DMS79 treated with DMSO at 0.1 percent for 48 hours (cell line): ENCODE data around the gene KRT12.
"Not testable (repeated sequence)": the region's sequence is repeated elsewhere in the genome, so short reads cannot be mapped to it uniquely, and the experiment has no call there.

Experiments
- DNase-seq: peaks from one replicate; lab custom pipeline; 2025; lab: John Stamatoyannopoulos, UW

Gene KRT12

DNA sequence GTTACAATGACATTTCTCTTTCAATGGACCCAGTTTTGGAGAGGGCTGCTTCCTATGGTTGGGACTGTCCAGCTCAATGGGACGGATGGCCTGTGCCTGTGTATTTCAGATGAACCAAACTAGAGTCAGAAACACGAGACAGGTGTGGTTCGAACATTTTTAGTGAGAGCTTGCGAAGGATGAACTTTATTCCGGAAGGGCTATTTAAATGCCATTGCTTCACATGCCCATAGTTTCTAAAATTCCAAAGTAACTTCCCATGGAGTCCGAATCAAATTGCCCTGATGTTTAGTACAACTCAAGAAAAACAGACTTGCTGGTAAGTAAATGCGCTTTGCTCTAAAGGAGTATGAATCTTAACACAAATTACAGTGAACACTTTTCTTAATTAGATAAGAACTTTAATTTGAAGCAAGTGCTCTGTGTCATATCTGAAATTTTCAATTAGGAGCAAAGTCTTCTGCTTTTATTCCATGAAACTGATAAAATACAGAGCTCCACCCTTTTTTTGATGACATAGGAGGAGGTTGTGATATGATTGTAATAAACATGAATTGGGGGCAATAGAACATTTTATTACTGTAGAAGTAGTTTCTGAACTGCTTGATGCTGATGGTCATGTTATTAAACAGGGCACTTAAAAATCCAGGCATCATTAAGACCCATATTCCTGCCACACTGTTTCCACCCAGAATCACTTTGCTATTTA is 16.8 kb upstream of the KRT12 start:
- DNase-seq: no peak

DNA sequence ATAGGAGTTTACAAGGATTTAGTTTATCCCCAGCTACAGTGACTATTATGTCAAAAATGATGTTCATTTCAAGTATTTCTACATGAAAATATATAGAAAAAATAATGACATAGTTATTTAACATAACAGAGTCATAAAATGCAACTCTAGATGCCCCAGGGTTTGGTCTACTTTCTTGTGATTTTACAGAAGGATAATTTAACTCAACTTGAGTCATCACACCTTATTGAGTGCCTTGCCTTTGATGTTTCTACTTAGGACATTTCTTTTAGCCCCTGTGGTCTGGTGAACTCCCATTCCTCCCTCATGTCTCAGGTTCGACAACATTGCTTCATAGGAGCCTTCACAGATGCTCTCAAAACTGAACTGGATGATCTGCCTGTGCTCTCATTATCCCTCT is 16.0 kb upstream of the KRT12 start:
- no peak for DNase-seq

DNA sequence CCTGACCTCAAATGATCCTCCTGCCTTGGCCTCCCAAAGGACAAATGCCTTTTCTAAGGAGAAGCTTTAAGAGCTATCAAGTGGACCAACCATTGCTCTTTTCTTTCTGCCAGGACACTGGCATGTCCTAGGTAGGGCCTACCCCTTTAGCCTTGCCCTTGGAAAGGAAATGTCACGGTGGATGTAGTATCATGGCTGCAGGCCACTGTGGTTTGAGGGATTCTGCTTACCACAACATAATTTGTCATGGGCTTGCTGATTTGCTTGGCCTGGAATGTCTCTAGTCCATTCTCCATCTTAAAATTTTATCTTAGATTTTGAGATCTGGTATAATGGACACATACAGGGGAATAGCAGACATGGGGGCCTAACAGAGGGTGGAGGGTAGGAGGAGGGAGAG is 12.0 kb upstream of the KRT12 start:
- no peak for DNase-seq

DNA sequence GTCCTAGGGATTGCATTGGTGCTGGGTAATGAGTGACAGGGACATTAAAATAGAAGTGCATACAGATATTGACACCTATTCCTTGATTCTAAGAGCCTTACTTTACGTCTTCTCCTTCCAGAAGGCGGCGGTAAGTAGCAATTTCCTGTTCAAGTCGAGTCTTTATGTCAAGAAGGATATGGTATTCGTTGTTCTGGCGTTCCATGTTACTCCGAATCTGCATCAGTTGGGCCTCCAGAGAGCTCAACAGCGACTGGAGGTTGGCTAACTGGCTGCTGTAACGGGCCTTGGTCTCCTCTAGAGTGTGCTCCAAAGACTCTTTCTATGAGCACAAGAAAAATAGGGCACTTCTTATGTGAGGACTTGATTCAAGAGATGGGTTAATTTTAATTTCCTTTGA is 11.0 kb upstream of the KRT12 start:
- DNase-seq: no peak

DNA sequence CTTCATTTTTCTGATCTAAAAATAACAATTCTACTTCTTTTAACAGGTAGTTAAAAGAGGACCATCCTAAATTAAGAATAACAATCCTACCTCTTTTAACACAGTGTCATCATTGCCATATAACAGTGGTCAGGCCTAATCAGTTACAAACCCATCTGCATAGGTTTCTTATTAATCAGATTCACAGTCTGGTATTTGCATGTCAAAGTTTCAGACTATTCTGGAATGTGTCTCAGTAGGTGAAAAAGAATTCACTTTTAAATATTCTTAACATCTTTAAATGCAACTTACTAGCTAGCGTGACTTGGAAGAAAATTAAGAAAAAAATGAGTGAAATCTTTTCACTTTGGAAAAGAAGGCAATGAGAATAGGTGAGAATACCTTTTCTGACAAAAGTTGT is 6.8 kb upstream of the KRT12 start:
- DNase-seq: no peak

DNA sequence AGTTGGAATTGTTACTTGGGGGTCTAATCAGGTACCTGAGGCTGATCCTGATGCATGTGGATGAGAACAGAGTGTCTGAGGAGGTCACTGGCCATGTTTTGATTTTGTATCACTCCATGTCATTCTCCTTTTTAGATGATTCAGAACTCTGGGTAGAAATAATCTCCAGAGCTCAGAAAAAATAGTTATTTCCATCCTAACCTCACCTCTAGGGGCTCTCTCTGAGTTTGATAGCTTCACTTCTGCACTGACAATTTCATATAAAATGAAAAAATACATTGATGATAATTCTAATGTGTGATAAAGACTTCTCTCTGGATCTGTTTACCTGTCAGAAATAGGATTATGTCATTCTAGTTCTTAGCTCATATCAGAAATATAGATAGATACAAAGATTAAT is 6.2 kb upstream of the KRT12 start:
- no peak for DNase-seq

DNA sequence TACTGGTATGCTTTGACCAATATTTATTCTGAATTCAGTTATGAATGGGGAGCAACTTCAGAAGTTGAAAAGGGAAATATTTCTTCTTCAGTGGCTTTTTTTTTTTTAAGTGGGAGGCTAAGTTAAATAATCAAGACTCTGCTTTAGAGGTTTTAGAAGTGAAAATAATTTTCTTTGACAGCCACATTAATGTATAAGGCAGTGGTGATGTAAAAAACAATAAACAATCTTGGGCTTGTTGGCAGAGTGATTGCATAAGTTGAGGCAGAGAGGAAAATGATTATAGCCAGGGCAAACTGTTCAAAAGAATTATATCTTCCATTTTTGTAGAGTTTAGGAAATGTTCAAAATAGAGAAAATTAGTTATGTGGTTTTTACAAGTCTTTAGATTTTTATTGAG is 5.4 kb upstream of the KRT12 start:
- DNase-seq: no peak

DNA sequence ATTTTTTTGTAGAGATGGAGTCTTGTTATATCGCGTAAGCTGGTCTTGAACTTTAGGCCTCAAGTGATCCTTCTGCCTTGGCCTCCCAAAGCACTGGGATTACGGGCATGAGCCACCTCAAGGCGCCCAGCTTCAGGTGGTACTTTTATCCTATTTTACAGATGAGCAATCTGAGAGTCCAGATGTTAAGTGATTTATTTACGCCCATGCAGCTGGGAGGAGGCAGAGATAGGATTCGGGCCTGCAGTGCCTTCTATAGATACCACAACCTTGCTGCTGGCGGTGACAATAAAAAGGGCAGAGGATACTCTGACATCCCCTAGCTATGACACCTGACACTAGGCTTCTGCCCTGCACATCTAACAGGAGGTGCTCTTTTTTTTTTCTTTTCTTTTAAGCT is 4.3 kb upstream of the KRT12 start:
- no peak for DNase-seq

DNA sequence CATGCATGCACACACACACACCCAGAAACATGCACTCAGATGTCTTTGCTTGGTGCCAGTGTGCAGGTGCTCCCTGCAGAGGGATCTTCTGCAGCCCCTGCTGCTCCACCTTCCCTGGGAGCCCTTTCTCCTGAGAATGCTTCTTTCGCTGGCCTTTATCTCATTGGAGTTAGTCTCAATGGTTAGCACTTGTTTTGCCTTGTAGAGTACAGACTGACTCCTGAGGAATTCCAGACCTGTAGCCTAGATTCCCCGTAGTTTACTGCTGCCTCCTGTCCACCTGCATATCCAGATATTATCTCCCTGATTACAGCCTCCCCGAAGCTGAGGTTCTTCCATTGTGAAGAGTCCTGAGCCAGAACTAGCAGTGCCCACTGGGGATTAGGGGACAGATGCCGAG is 3.1 kb upstream of the KRT12 start:
- DNase-seq: no peak

DNA sequence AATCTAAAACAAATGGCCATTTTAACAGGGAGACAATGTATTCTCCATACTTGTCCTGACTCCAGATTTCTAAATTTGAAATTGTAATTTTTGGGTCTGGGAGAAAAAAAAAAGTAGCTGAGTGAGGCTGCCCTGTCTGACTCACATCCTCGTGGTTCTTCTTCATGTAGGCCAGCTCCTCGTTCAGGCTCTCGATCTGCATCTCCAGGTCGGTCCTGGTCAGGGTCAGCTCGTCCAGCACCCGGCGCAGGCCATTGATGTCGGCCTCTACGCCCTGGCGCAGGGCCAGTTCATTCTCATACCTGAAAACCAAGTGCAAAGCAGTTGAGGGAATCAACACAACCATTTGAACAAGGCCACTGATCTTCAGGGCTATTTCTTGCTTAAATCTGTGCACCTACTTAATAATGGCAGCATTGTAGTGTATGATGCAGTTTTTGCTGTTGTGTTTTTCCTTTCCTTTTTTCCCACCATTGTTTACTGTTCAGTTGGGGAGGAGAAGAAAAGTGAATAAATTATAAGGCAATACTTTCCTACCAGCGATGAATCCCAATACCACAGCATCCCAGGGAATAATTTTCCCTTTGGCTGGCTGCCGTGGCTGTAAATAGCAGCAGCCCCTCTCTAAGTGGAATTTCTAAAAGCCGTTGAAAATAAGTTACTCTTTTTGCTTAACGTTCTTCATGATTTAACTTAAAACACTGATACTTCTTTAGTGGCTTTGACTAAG is 2.2 kb downstream of the KRT12 start:
- DNase-seq: no peak

DNA sequence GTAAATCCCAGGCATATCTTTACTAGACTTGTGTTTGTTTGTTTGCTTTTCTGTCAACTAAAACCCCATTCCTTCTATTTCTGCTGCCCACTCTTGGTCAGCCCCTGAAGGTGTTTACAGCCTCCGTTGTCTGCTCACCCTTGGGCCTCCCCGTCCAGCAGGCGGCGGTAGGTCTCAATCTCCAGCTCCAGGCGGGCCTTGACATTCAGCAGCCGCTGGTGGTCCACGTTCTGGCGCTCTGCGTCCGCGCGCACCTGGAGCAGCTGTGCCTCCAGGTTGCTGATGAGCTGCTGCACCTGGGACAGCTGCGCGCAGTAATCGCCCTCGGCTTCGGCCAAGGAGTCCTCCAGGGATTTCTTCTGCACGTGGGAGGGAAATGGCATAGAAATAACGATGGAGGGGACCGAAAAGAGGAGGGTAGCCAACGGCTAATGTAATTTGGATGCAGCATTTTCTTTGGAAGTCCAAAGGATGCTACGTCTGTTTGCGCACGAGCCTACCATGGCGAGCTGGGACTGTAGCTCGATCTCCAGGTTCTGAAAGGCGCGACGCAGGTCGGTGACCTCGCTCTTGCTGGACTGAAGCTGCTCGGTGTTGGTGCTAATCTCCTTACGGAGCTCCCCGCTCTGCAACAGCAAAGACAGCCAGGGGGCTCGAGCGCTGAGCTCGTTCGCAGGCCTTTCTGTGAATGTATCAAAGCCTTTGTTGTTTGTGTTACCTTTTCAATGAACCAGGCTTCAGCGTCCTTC is 3.9 kb downstream of the KRT12 start:
- DNase-seq: no peak

DNA sequence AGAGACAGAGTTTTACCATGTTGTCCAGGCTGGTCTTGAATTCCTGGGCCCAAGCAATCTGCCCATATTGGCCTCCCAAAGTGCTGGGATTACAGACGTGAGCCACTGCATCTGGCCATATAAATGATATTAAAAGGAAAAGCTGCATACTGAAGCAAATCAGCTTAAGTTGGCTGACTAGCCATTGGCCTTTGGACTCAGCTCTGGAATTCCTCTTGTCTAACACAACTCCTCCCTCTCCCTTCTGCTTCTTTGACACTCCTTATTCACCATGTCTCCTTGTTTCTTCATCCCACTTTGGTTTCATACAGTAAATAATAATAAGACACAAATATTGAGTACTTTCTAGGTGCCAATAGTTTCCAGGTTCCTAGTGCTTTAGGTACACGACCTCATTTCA is 7.5 kb downstream of the KRT12 start:
- DNase-seq: no peak

DNA sequence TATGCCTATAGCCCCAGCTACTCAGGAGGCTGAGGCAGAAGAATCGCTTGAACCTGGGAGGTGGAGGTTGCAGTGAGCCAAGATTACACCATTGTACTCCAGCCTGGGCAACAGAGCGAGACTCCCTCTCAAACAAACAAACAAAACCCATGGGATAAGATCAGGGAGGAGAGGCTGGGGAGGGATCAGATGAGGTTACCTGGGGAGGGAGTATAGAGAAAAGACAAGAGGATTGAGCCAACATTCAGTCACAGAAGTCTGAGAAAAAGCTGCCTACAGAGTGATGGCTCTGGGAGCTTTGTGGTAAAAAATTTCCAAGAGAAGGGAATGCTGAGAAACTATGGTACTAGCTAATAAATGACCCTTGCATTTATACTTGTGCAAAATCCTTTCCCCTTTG is 8.4 kb downstream of the KRT12 start:
- DNase-seq: not testable (repeated sequence)

DNA sequence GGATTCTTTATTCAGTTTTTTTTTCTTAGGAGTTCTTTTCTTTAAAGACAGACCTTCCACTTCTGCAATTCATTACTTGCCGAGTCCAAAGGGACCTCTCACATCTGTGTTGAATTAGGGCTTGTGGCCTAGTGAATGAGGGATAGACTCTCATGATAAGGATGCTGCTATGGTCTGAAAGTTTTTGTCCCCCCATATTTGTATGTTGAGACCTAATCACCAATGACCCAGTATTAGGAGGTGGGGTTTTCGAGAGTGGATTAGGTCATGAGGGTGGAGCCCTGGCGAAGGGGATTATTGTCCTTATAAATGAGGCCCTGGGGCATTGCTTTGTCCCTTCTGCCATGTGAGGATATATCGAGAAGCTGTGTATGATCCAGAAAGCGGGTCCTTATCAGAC is 9.5 kb downstream of the KRT12 start:
- DNase-seq: no peak

DNA sequence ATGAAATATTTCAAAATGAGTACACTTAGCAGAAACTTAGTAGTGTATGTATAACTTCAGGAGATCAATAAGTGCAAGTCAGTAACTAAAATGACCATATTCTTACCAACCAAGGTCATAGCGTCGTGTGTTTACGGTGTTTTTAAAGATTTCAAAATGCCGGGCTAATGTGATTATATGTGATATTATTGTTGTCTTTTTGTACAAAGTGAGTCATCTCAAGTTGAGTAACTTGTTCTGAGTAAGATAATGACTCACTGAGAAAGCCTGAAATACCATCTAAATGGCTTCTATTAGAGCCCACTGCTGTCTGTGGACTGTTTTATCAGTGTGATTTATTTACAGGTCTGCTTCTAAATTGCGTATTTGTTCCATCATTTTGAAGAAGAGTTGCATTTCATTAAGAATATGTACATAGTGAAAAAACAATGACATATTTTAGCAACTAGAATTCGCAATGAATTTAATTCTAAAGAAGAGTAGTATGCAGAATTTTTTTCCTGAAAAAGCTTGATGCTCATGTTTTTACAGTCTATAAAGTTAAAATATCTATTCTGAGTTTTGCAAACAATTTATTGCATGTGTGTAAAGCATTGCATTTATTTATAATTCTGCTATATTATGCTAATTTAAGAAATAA is 12.7 kb downstream of the KRT12 start:
- no peak for DNase-seq

DNA sequence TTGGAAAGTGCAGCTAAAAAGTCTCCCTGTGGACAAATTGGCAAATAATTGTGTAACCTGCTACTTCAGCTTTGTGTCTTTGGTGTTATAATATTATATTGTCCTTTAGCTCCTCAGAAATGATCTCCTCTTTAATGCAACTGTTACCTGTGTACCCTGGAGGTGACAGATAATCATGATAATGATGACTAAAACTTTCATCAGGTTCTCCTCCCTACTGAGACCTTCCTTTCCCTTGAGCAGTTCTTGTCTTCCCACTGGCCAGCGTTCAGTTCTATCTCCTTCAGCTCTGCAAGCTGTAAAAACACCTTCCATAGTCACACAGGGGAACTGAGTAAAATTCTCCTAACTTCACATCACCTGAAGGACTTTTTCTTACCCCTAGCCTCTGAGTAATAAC is 14.7 kb downstream of the KRT12 start:
- no peak for DNase-seq

DNA sequence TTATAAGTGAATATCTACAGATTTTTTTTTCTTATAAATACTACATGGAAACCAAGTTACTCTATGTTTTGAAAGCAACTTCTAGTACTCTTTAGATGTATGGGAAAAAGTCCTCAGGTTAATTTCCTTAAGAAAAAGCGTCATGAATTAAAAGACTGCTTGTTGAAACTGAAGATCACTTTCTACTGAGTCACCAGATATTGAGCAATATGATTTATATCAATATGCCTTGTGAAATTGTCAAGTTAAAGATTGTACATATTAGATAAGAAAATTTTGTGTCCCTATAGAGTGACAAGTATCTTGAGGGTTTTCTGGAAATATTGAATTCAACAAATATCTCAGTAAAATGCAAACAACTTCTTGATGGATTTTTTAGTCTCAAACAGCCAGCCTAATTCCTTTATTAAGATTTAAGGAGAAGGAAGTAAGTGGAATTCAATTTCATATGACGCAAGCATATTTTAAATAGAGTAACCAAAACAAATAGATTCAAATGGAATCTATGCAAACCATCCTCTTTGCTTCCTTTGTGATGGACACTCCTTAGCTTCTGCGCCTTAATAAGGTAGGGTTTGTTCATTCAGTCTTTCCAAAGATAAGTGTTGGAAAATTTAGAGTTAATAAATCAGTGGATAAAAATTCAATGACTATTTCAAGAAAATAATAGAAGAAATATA is 16.6 kb downstream of the KRT12 start:
- DNase-seq: no peak

DNA sequence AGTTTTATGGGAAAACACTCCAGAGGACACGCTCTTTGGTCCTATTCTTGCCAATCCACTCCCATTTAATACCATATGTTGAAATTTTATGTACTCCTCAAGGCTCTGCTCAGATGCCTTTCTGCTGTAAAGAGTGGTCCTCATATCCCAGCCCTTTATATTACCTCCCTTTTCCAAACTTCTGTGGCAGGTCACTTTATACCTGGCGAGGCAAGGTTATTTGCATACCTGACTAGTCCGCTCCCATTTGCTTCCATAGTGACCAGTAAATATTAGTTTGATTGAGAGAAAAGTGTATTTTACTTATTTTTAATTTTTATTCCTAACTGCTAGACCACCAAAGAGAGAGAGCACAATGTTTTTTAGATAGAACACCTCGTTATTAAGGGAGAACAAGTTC is 17.3 kb downstream of the KRT12 start:
- DNase-seq: peak; percentile 59

DNA sequence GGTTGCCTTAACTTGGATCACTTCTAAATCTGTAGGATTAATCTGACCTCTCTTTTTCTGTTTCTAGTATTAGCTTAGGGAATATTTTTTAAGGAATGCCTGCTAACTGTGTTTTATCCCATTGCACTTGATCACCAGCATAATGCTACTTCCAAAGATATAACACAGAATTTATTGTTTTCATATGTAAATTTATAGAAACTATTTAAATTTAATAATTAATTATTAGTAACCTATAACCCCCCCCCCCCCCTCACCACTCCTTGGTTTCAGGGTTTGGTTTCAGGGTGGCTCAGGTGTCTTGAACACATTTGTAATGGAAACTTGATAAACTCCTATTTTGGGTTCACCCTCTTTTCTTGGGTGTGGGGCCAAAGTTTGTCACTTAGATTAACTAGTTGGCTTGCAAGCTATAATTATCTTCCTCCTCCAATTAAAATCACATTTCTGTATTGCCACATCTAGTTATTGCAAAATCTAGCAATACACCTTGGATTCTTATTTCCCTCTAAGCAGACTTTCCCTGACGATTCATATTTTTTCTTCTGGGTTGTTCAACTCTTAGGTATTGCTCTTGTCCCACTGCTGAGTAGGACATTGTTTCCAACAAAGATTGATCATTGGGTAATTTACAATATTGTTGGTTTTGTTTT is 18.3 kb downstream of the KRT12 start:
- DNase-seq: no peak

DNA sequence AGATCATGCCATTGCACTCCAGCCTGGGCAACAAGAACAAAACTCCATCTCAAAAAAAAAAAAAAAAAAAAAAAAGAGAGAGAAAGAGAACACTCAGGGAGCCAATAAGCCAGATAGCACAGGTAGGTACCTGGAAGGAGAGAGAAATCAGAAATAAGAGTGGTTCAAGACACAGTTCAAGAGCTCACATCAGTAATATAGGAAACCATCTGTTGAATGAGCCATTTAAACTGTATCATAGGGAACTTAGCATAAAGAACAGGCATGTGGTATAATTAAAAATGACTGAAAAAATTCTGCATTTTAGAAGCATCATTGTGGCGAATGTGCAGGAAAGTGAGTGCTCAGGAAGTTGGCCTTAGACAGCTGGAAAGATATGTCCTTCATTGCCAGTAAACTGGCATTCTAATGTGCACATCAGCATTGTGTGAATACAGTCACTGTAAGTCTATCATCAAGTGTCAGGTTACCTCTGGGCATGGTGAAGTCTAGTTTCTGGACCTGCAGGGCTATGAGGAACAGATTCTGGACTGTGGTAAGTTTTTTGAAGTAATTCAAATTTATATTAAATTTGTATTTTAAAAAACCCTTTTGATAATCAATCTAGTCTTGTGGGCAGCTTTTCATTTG is 20.4 kb downstream of the KRT12 start:
- no peak for DNase-seq

DNA sequence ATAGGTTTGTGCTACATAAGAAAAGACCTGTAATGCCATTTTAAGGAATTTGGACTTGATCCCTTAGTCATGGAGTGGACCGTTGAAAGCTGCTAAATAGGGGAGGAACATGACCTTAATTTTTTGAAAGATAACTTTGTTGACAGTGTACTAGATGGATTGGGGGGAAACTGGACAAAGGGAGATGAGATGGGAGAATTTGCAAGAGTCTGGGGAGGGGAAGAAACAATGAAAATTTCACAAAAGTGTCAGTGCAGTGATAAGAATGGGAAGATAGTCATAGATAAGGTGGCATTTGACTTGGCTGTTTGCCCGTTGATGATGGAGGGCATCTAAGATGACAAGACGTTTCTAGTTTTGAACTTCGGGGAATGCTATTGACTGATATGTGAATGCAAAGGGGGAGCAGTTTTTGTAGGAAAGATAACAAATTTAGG is 22.3 kb downstream of the KRT12 start:
- DNase-seq: no peak
